ENCODE measurements around the gene LGI4.
A peak's percentile ranks its signal among the peaks of the same experiment; 100 is the strongest.
"Not testable (repeated sequence)": the region's sequence is repeated elsewhere in the genome, so short reads cannot be mapped to it uniquely, and the experiment has no call there.

Gene LGI4

GRCh38 chr19:35153129-35153522, 18.3 kb upstream of the LGI4 start:
- Histone ChIP-seq H3K4me1 (ENCODE audit: control insufficient read depth, insufficient read depth, low read depth, low read length) (peaks cover 28% of the 10 kb centered on the region), H3K36me3 (ENCODE audit: control insufficient read depth in 1 of 2, insufficient read depth in 2 of 2, low read depth in 1 of 2, low read length in 2 of 2) (peaks cover 5 to 18% of the 10 kb centered on the region in 2 experiments), H3K79me1 (replicated peaks; ENCODE audit: low read length, poor library complexity, severe bottlenecking) (peaks cover 11% of the 10 kb centered on the region)
- H3K4ac ChIP-seq (ENCODE audit: low read depth in 1 of 2, low read length in 2 of 2); H3K18ac ChIP-seq (ENCODE audit: low read depth in 1 of 2, low read length in 2 of 2); H4K8ac ChIP-seq (ENCODE audit: low read length); H2BK5ac ChIP-seq (ENCODE audit: low read depth, low read length, poor library complexity, severe bottlenecking); H2BK15ac ChIP-seq (ENCODE audit: low read depth, poor library complexity, severe bottlenecking); H4K91ac ChIP-seq (ENCODE audit: low read length); DNase-seq; H3K9ac ChIP-seq (ENCODE audit: low read length); H3K23ac ChIP-seq (ENCODE audit: low read length in 2 of 2); H2BK120ac ChIP-seq (ENCODE audit: low read depth, low read length); H2AFZ ChIP-seq (ENCODE audit: low read depth, low read length); H3K4me3 ChIP-seq (ENCODE audit: insufficient read depth in 1 of 2, low read depth in 1 of 2, low read length in 2 of 2); H3K27ac ChIP-seq (ENCODE audit: low read length, poor library complexity, severe bottlenecking); H3K14ac ChIP-seq (ENCODE audit: low read length in 2 of 2); H3K27me3 ChIP-seq (ENCODE audit: control insufficient read depth in 1 of 2, insufficient read depth in 1 of 2, low read length in 2 of 2); H2AK5ac ChIP-seq (ENCODE audit: low read length, severe bottlenecking); H2BK12ac ChIP-seq (ENCODE audit: low read length in 2 of 2); H3K4me2 ChIP-seq (ENCODE audit: low read length, poor library complexity, severe bottlenecking); H3K9me3 ChIP-seq (ENCODE audit: control insufficient read depth, low read length): not testable (repeated sequence)
- WGBS, result 84% methylated on average over 10 of the region's 10 CpGs

GRCh38 chr19:35151273-35152065, 16.6 kb upstream of the LGI4 start:
- Histone ChIP-seq H3K27ac (ENCODE audit: low read length, poor library complexity, severe bottlenecking) (no peak overlapping the region), H2AFZ (ENCODE audit: low read depth, low read length) (no peak overlapping the region), H2AK5ac (ENCODE audit: low read length, severe bottlenecking) (peak overlapping the region; percentile 30), H3K4me1 (ENCODE audit: control insufficient read depth, insufficient read depth, low read depth, low read length) (peaks cover 28% of the 10 kb centered on the region), H3K4me2 (ENCODE audit: low read length, poor library complexity, severe bottlenecking) (no peak overlapping the region), H3K27me3 (ENCODE audit: control insufficient read depth in 1 of 2, insufficient read depth in 1 of 2, low read length in 2 of 2) (no peaks in the 10 kb centered on the region), H3K79me1 (replicated peaks; ENCODE audit: low read length, poor library complexity, severe bottlenecking) (peaks cover 9% of the 10 kb centered on the region), H3K4me3 (ENCODE audit: insufficient read depth in 1 of 2, low read depth in 1 of 2, low read length in 2 of 2) (no peak overlapping the region), H2BK120ac (ENCODE audit: low read depth, low read length) (no peak overlapping the region), H2BK15ac (ENCODE audit: low read depth, poor library complexity, severe bottlenecking) (no peak overlapping the region), H3K18ac (ENCODE audit: low read depth in 1 of 2, low read length in 2 of 2) (no peak overlapping the region), H3K9me3 (ENCODE audit: control insufficient read depth, low read length) (no peaks in the 10 kb centered on the region), H2BK12ac (ENCODE audit: low read length in 2 of 2) (no peak overlapping the region), H3K23ac (ENCODE audit: low read length in 2 of 2) (no peak overlapping the region), H4K91ac (ENCODE audit: low read length) (peak overlapping the region; percentile 47), H3K36me3 (ENCODE audit: control insufficient read depth in 1 of 2, insufficient read depth in 2 of 2, low read depth in 1 of 2, low read length in 2 of 2) (peaks cover 0 to 2% of the 10 kb centered on the region in 2 experiments), H3K4ac (ENCODE audit: low read depth in 1 of 2, low read length in 2 of 2) (no peak overlapping the region), H3K14ac (ENCODE audit: low read length in 2 of 2) (no peak overlapping the region), H3K9ac (ENCODE audit: low read length) (no peak overlapping the region), H2BK5ac (ENCODE audit: low read depth, low read length, poor library complexity, severe bottlenecking) (no peak overlapping the region), H4K8ac (ENCODE audit: low read length) (no peak overlapping the region)
- 88% methylated on average over 19 of the region's 20 CpGs for WGBS
- no peak for DNase-seq

- Histone ChIP-seq H3K23ac (ENCODE audit: low read length in 2 of 2) (no peak overlapping the region), H3K18ac (ENCODE audit: low read depth in 1 of 2, low read length in 2 of 2) (no peak overlapping the region), H3K4ac (ENCODE audit: low read depth in 1 of 2, low read length in 2 of 2) (no peak overlapping the region), H3K9me3 (ENCODE audit: control insufficient read depth, low read length) (no peaks in the 10 kb centered on the region), H4K8ac (ENCODE audit: low read length) (no peak overlapping the region), H3K79me1 (replicated peaks; ENCODE audit: low read length, poor library complexity, severe bottlenecking) (peaks cover 3% of the 10 kb centered on the region), H3K27ac (ENCODE audit: low read length, poor library complexity, severe bottlenecking) (no peak overlapping the region), H2AFZ (ENCODE audit: low read depth, low read length) (no peak overlapping the region), H2BK5ac (ENCODE audit: low read depth, low read length, poor library complexity, severe bottlenecking) (no peak overlapping the region), H2BK12ac (ENCODE audit: low read length in 2 of 2) (no peak overlapping the region), H3K4me3 (ENCODE audit: insufficient read depth in 1 of 2, low read depth in 1 of 2, low read length in 2 of 2) (no peak overlapping the region), H3K36me3 (ENCODE audit: control insufficient read depth in 1 of 2, insufficient read depth in 2 of 2, low read depth in 1 of 2, low read length in 2 of 2) (no peaks in the 10 kb centered on the region), H2BK120ac (ENCODE audit: low read depth, low read length) (no peak overlapping the region), H3K14ac (ENCODE audit: low read length in 2 of 2) (no peak overlapping the region), H3K4me2 (ENCODE audit: low read length, poor library complexity, severe bottlenecking) (no peak overlapping the region), H3K4me1 (ENCODE audit: control insufficient read depth, insufficient read depth, low read depth, low read length) (peaks cover 25% of the 10 kb centered on the region), H2AK5ac (ENCODE audit: low read length, severe bottlenecking) (no peak overlapping the region), H4K91ac (ENCODE audit: low read length) (no peak overlapping the region), H3K27me3 (ENCODE audit: control insufficient read depth in 1 of 2, insufficient read depth in 1 of 2, low read length in 2 of 2) (peaks cover 0 to under 1% of the 10 kb centered on the region in 2 experiments), H2BK15ac (ENCODE audit: low read depth, poor library complexity, severe bottlenecking) (no peak overlapping the region), H3K9ac (ENCODE audit: low read length) (no peak overlapping the region)
- 80% methylated on average over 2 of the region's 2 CpGs for WGBS
- no peak for DNase-seq
Measured at GRCh38 chr19:35150445-35150844, 15.6 kb upstream of the LGI4 start.

GRCh38 chr19:35149463-35149862, 14.6 kb upstream of the LGI4 start:
- peaks cover 26% of the 10 kb centered on the region for H3K4me1 ChIP-seq (ENCODE audit: control insufficient read depth, insufficient read depth, low read depth, low read length)
- H3K4ac ChIP-seq (ENCODE audit: low read depth in 1 of 2, low read length in 2 of 2), result no peak overlapping the region
- no peak overlapping the region for H3K14ac ChIP-seq (ENCODE audit: low read length in 2 of 2)
- no peak overlapping the region for H2BK120ac ChIP-seq (ENCODE audit: low read depth, low read length)
- no peak overlapping the region for H4K91ac ChIP-seq (ENCODE audit: low read length)
- H3K79me1 ChIP-seq (replicated peaks; ENCODE audit: low read length, poor library complexity, severe bottlenecking), result no peaks in the 10 kb centered on the region
- no peak overlapping the region for H3K23ac ChIP-seq (ENCODE audit: low read length in 2 of 2)
- no peak overlapping the region for H2BK5ac ChIP-seq (ENCODE audit: low read depth, low read length, poor library complexity, severe bottlenecking)
- H3K9me3 ChIP-seq (ENCODE audit: control insufficient read depth, low read length), result no peaks in the 10 kb centered on the region
- H2AK5ac ChIP-seq (ENCODE audit: low read length, severe bottlenecking), result peak overlapping the region; percentile 38
- no peak overlapping the region for H2AFZ ChIP-seq (ENCODE audit: low read depth, low read length)
- H2BK15ac ChIP-seq (ENCODE audit: low read depth, poor library complexity, severe bottlenecking), result no peak overlapping the region
- 88% methylated on average over 2 of the region's 3 CpGs for WGBS
- H3K36me3 ChIP-seq (ENCODE audit: control insufficient read depth in 1 of 2, insufficient read depth in 2 of 2, low read depth in 1 of 2, low read length in 2 of 2), result no peaks in the 10 kb centered on the region
- peaks cover 0 to 11% of the 10 kb centered on the region in 2 experiments for H3K27me3 ChIP-seq (ENCODE audit: control insufficient read depth in 1 of 2, insufficient read depth in 1 of 2, low read length in 2 of 2)
- H4K8ac ChIP-seq (ENCODE audit: low read length), result no peak overlapping the region
- H3K18ac ChIP-seq (ENCODE audit: low read depth in 1 of 2, low read length in 2 of 2), result no peak overlapping the region
- H3K4me3 ChIP-seq (ENCODE audit: insufficient read depth in 1 of 2, low read depth in 1 of 2, low read length in 2 of 2), result no peak overlapping the region
- no peak overlapping the region for H3K27ac ChIP-seq (ENCODE audit: low read length, poor library complexity, severe bottlenecking)
- no peak overlapping the region for H2BK12ac ChIP-seq (ENCODE audit: low read length in 2 of 2)
- no peak overlapping the region for H3K4me2 ChIP-seq (ENCODE audit: low read length, poor library complexity, severe bottlenecking)
- H3K9ac ChIP-seq (ENCODE audit: low read length), result no peak overlapping the region
- DNase-seq, result no peak
